H1 (cell line): ENCODE results near the gene DDX4. TPM values are rescaled to one million over a fixed set of nuclear protein-coding genes. Genes with fewer than 3 reads are reported as not detected.

ENCODE experiments used
- ASH2L ChIP-seq: fragments of 200-600, 300-600 bp; sonication (generic); IDR thresholded peaks from one replicate; pipeline ENCODE4 v1.7.1; 2017; ENCODE audit warnings: low read length
- BCL11A ChIP-seq, 2 experiments: IDR thresholded peaks; one replicate each; pipeline ENCODE4 v1.6.1; 2011; ENCODE audit warnings: low read depth in 2 of 2, low read length in 2 of 2, mild to moderate bottlenecking in 2 of 2
- CHD2 ChIP-seq: IDR thresholded peaks from 2 replicates; pipeline ENCODE4 v1.6.1; 2012; ENCODE audit warnings: low read length, improper control_type of control experiment
- EZH2 ChIP-seq: fragments of 200-600 bp; sonication (generic); IDR thresholded peaks from 2 replicates; pipeline ENCODE4 v1.7.1; 2012; ENCODE audit warnings: low read depth, mild to moderate bottlenecking, moderate library complexity, low read length, inconsistent platforms; ENCODE audit not compliant: severe bottlenecking
- KDM1A ChIP-seq: fragments of 200-600, 300-600 bp; sonication (generic); IDR thresholded peaks from 2 replicates; pipeline ENCODE4 v1.7.1; 2016; ENCODE audit warnings: mild to moderate bottlenecking, low read length, borderline replicate concordance
- polyA plus RNA-seq, 7 experiments: library from polyadenylated mRNA; depleted of rRNA in 3 of 7; stranded (reverse) in 5 of 7; unstranded in 2 of 7; fragments of >200 nt in 5 of 7; fragments of 200-250 nt in 2 of 7; gene quantifications; 1 replicate in 5 of 7; 2 replicates in 1 of 7; 4 replicates in 1 of 7; pipeline versions ENCODE4 v1.2.1 to v1.2.3, GENCODE V29; 2011 to 2013; ENCODE audit warnings: missing spikeins in 2 of 7, mixed read lengths in 2 of 7
- total RNA-seq: library from RNA; stranded (reverse); fragmentation: NEBNext Ultra II Directional; extraction: Animal tissue kit (Norgen Biotek cat#: 25700); gene quantifications from 2 replicates; pipeline ENCODE4 v1.2.1, GENCODE V29; 2021

Gene DDX4
- total and polyA plus RNA-seq, 2 of the 8 experiments (the other 6 are each of a cell fraction or from before 2014, with no cell fraction given): 0.15 TPM; not detected in 1

GRCh38 chr5:55763746-55764420 is 26.0 kb downstream of the DDX4 start (continued):
- TF ChIP-seq EZH2 (no peak), KDM1A (no peak), BCL11A (IDR thresholded peaks at IDR 0.05; ENCODE audit: low read depth in 2 of 2, low read length in 2 of 2) (no peak), ASH2L (no peak), CHD2 (no peak)
